ENCODE results near the gene PAPPA2. TPM values are rescaled to one million over a fixed set of nuclear protein-coding genes. Genes with fewer than 3 reads are reported as not detected.

PAPPA2 gene
- total RNA-seq, 4 donors from 2014 or later: 0.07 to 0.97 (median 0.14) TPM

- no peak for DNase-seq (ENCODE audit: low spot score in 2 of 2)
- no peak overlapping the region for H3K4me3 ChIP-seq (ENCODE audit: low read depth, poor library complexity, severe bottlenecking)
- WGBS, 2 donors: 17 to 30% methylated on average over 2 of the region's 2 CpGs
- no peak for TF ChIP-seq POLR2A (IDR thresholded peaks at IDR 0.05)
- TF ChIP-seq, protein P1, sequence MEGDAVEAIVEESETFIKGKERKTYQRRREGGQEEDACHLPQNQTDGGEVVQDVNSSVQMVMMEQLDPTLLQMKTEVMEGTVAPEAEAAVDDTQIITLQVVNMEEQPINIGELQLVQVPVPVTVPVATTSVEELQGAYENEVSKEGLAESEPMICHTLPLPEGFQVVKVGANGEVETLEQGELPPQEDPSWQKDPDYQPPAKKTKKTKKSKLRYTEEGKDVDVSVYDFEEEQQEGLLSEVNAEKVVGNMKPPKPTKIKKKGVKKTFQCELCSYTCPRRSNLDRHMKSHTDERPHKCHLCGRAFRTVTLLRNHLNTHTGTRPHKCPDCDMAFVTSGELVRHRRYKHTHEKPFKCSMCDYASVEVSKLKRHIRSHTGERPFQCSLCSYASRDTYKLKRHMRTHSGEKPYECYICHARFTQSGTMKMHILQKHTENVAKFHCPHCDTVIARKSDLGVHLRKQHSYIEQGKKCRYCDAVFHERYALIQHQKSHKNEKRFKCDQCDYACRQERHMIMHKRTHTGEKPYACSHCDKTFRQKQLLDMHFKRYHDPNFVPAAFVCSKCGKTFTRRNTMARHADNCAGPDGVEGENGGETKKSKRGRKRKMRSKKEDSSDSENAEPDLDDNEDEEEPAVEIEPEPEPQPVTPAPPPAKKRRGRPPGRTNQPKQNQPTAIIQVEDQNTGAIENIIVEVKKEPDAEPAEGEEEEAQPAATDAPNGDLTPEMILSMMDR (IDR thresholded peaks at IDR 0.05): no peak
- intact Hi-C loops (cut with DNase I; ENCODE audit: low total_unique reads): no loop called here
Measured at GRCh38 chr1:176566004-176566975, 103.3 kb downstream of the PAPPA2 start.

DNA sequence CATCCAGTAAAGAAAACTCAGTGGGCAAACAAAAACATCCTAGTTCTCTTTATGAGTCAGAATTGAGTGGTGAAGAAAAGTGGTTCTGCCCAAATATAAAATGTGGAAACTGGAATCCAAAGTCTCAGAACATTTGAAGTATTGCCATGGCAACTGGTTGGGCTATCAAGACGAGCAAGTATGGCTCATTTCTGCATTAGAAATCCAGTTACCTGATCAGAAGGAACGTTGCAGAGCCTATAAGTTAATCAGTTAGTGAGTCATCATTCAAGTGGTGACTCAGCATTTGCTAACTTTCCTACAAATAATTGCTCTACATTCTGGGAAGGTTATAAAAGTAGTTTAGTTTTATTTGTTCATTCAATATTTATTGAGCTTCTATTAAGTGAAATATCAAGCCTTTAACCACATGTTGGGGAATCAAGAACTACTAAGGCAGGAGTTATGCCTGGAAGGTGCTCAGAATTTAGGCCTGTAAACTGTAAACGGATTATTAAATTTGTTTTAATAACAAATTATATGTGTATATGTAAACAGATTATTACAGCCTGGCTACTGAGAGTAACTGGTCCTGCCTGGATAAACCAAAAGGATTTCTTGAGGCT lies 104.3 kb downstream of the PAPPA2 start:
- no peak overlapping the region for H3K4me3 ChIP-seq (ENCODE audit: low read depth, poor library complexity, severe bottlenecking)
- intact Hi-C loops (cut with DNase I; ENCODE audit: low total_unique reads): no loop called here
- WGBS, 2 donors: 43% methylated on average over 3 of the region's 3 CpGs
- no peak for DNase-seq (ENCODE audit: low spot score in 2 of 2)
- TF ChIP-seq, protein P1 (IDR thresholded peaks at IDR 0.05): no peak
- TF ChIP-seq POLR2A (IDR thresholded peaks at IDR 0.05): no peak

GRCh38 chr1:176568185-176568584 lies 105.2 kb downstream of the PAPPA2 start:
- no peak for DNase-seq (ENCODE audit: low spot score in 2 of 2)
- intact Hi-C loops (cut with DNase I; ENCODE audit: low total_unique reads): no loop called here
- 77 to 94% methylated on average over 1 of the region's 1 CpG for WGBS, 2 donors

DNA sequence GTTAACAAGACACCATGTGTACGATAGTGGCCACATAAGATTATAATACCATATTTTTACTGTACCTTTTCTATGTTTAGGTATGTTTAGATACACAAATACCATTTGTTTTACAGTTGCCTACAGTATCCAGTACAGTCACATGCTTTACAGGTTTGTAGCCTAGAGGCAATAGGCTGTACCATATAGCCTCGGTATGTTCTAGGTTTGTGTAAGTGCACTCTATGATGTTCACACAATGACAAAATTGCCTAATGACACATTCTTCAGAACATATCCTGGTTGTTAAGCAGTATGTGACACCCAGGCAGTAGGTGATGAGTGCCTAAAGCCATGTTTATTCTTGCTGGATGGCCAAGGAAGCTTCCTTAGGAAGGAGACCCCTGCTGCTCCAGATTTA lies 111.8 kb downstream of the PAPPA2 start:
- 69 to 76% methylated on average over 2 of the region's 2 CpGs for WGBS, 2 donors
- intact Hi-C loops (cut with DNase I; ENCODE audit: low total_unique reads): no loop called here
- no peak for DNase-seq (ENCODE audit: low spot score in 2 of 2)
- no peak for TF ChIP-seq POLR2A (IDR thresholded peaks at IDR 0.05)
- TF ChIP-seq, protein P1 (IDR thresholded peaks at IDR 0.05): no peak
- H3K4me3 ChIP-seq (ENCODE audit: low read depth, poor library complexity, severe bottlenecking): no peak overlapping the region

More at GRCh38 chr1:176568185-176568584, 105.2 kb downstream of the PAPPA2 start:
- TF ChIP-seq, protein P1 (IDR thresholded peaks at IDR 0.05): no peak
- no peak for TF ChIP-seq POLR2A (IDR thresholded peaks at IDR 0.05)
- H3K4me3 ChIP-seq (ENCODE audit: low read depth, poor library complexity, severe bottlenecking): no peak overlapping the region

GRCh38 chr1:176575991-176576390 lies 113.0 kb downstream of the PAPPA2 start:
- intact Hi-C loops (cut with DNase I; ENCODE audit: low total_unique reads): no loop called here
- 82 to 83% methylated on average over 1 of the region's 1 CpG for WGBS, 2 donors
- no peak for TF ChIP-seq POLR2A (IDR thresholded peaks at IDR 0.05)
- TF ChIP-seq, protein P1 (IDR thresholded peaks at IDR 0.05): no peak
- H3K4me3 ChIP-seq (ENCODE audit: low read depth, poor library complexity, severe bottlenecking): no peak overlapping the region
- no peak for DNase-seq (ENCODE audit: low spot score in 2 of 2)

All from lower leg skin (tissue), 4 donors.